Left lung (tissue), 10 donors: Measurements from ENCODE around the gene TROAP. TPM values are rescaled to one million over a fixed set of nuclear protein-coding genes. Genes with fewer than 3 reads are reported as not detected.

Experiments
- ATAC-seq: fragments of 200-7000 bp; cut with Tn5 transposase; one replicate; pipeline ENCODE4 v1.9.1; 2020; ENCODE audit warnings: moderate library complexity
- DNase-seq, 4 donors: peaks; one replicate each; pipeline ENCODE4 v3.0.0-alpha.2; 2013 to 2020
- H3K27ac ChIP-seq, 2 donors: fragments of 200-600 bp; sonication (generic) in 1 of 2; one replicate each; pipeline versions ENCODE4 v1.5.0 to v1.8.0; 2020 to 2021
- H3K27me3 ChIP-seq, 2 donors: fragments of 200-600 bp; sonication (generic) in 1 of 2; one replicate each; pipeline versions ENCODE4 v1.5.0 to v1.8.0; 2020 to 2021
- H3K36me3 ChIP-seq, 2 donors: fragments of 200-600 bp; sonication (generic) in 1 of 2; one replicate each; pipeline versions ENCODE4 v1.5.0 to v1.8.0; 2020 to 2021
- H3K4me1 ChIP-seq, 2 donors: fragments of 200-600 bp; one replicate each; pipeline ENCODE4 v1.8.0; 2021
- H3K4me3 ChIP-seq, 2 donors: fragments of 200-600 bp; sonication (generic) in 1 of 2; one replicate each; pipeline versions ENCODE4 v1.5.0 to v1.8.0; 2020 to 2021; ENCODE audit warnings: mild to moderate bottlenecking in 1 of 2
- H3K9me3 ChIP-seq, 2 donors: fragments of 200-600 bp; sonication (generic) in 1 of 2; one replicate each; pipeline versions ENCODE4 v1.5.0 to v1.8.0; 2020 to 2021
- intact Hi-C, 2 donors: fragments of 100-400 bp; cut with DNase I; formaldehyde crosslinking; loops; one replicate each; pipeline versions ENCODE4 v1.11.2 to v1.14.2; 2022
- polyA plus RNA-seq, 6 donors: library from polyadenylated mRNA; unstranded; fragments of 120-200 nt; gene quantifications; one replicate each; pipeline ENCODE4 v1.2.1, GENCODE V29; 2013; ENCODE audit not compliant: insufficient read length in 6 of 6
- total RNA-seq, 2 donors: library from RNA; stranded (reverse); fragmentation: NEBNext Ultra II Directional; extraction: Animal tissue kit (Norgen Biotek cat#: 25700); gene quantifications; one replicate each; pipeline ENCODE4 v1.2.1, GENCODE V29; 2021
- TF ChIP-seq, protein P1 (sequence below), 2 donors: fragments of 200-600 bp; sonication (generic) in 1 of 2; IDR thresholded peaks; one replicate each; pipeline versions ENCODE4 v1.5.0 to v1.8.0; 2021; ENCODE audit warnings: antibody characterized with exemption in 2 of 2
- donor health status: DM: no; HTN: yes; CAD: no.
- donor health status: DM: no; HTN: no; CAD: no.

TROAP gene
- total and polyA plus RNA-seq, 8 donors: 2.4 to 43.2 (median 28.3) TPM

DNA sequence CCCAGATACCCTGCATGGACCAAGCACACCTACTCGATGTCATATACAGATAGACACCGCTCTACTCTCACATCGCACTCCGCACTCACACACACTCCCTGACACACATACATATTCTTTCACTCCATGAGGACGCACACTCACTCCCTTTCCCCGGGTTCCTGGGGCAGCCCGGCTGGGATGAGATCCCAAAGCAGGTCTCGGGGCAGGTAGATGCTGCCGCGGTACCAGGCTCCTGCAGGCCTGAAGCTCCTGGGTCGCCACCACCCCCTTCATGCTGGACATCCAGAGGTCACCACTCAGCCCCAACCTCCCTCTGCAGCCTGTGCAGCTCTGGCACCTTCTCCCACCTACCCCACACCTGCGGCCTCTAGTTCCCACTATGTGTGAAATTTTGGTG, 11.6 kb downstream of the TROAP start:
- peaks cover 7 to 30% of the 10 kb centered on the region in 2 donors for H3K4me1 ChIP-seq
- no peak overlapping the region for H3K27ac ChIP-seq
- no peaks in the 10 kb centered on the region for H3K9me3 ChIP-seq
- H3K27me3 ChIP-seq: peaks cover 51 to 84% of the 10 kb centered on the region in 2 donors
- no peak for ATAC-seq
- DNase-seq: no peak
- no peak overlapping the region for H3K4me3 ChIP-seq
- TF ChIP-seq, protein P1, sequence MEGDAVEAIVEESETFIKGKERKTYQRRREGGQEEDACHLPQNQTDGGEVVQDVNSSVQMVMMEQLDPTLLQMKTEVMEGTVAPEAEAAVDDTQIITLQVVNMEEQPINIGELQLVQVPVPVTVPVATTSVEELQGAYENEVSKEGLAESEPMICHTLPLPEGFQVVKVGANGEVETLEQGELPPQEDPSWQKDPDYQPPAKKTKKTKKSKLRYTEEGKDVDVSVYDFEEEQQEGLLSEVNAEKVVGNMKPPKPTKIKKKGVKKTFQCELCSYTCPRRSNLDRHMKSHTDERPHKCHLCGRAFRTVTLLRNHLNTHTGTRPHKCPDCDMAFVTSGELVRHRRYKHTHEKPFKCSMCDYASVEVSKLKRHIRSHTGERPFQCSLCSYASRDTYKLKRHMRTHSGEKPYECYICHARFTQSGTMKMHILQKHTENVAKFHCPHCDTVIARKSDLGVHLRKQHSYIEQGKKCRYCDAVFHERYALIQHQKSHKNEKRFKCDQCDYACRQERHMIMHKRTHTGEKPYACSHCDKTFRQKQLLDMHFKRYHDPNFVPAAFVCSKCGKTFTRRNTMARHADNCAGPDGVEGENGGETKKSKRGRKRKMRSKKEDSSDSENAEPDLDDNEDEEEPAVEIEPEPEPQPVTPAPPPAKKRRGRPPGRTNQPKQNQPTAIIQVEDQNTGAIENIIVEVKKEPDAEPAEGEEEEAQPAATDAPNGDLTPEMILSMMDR (IDR thresholded peaks at IDR 0.05): no peak
- H3K36me3 ChIP-seq: peaks cover 0 to 13% of the 10 kb centered on the region in 2 donors
- intact Hi-C loops: no loop called here

DNA sequence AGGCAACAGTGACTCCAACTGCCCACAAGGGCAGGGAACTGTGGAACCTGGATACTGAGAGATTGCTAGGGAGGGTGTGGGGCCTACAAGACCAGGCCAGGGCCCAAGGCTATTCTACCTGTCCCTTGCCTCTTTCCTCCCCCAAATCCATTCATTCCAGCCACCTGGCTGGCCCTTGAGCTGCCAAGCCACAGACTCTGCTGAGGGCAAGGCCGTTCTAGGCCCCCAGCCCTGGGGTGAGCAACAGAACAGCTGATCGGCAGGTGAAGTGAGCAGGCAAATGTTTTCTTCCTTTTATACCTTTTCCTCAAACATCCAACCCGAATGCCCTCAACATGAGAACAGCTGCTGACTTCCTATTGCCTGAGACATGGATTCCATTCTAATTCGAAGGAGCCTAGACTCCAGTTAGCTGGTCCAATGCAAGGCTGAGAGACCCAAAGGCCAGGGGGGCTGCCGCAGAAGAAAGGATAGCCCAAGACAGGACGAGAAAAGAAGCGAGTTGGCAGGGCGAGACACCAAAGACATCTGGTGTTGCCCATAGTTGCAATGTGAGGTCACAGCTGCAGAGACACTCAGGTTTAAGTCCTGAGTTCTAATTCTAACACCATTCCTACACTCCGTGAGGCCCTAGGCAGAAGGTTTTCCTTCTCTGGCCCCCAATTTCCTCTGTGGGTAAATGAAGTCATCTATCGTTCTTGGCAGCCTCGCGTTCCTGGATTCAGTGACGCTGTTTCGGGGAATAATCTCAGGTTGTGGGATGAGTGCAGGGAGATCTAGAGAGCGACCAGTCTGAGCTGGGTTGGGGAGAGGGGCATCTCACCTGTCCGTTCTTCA, 12.3 kb downstream of the TROAP start:
- TF ChIP-seq, protein P1 (IDR thresholded peaks at IDR 0.05): no peak

DNA sequence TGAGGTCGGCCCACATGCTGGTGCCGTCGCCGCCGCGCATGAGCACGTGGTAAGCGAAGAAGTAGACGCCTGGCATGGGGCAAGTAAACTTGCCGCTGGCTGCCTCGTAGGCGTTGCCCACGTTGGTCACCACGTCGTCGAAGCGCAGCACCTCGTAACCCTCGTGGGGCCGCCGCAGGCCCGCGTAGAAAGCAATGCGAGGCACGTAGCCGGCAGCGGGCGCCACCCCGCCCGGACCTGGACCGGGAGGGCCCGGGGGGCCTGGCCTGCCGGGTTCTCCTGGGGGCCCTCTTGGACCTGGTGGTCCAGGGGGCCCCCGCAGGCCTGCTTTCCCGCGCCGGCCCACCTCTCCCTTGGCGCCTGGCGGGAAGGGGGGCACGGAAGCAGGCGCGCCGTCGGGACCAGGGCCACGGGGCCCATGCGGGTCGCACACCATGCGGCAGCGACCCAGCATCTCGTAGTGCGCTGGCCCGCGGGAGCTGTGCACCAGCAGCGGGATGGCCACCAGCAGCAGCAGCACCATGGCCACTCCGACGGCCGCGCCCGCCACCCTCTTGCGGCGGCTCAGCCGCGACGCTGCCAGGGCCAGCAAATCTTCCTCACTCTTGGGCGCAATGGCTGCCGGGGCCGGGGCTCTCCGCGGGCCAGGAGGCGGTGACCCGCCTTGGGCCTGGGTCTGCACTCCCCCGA, 13.0 kb downstream of the TROAP start:
- Histone ChIP-seq H3K9me3 (no peaks in the 10 kb centered on the region), H3K4me3 (no peak overlapping the region), H3K36me3 (peaks cover 0 to 2% of the 10 kb centered on the region in 2 donors), H3K27ac (no peak overlapping the region), H3K27me3 (peaks cover 51 to 98% of the 10 kb centered on the region in 2 donors), H3K4me1 (peaks cover 7 to 30% of the 10 kb centered on the region in 2 donors)
- intact Hi-C loops: no loop called here
- TF ChIP-seq, protein P1 (IDR thresholded peaks at IDR 0.05): no peak
- DNase-seq (no peak), ATAC-seq (no peak)

More for the DNA sequence above, 12.3 kb downstream of the TROAP start:
- Histone ChIP-seq H3K4me1 (peaks cover 7 to 30% of the 10 kb centered on the region in 2 donors), H3K9me3 (no peaks in the 10 kb centered on the region), H3K27ac (no peak overlapping the region), H3K36me3 (peaks cover 0 to 10% of the 10 kb centered on the region in 2 donors), H3K4me3 (no peak overlapping the region), H3K27me3 (peaks cover 51 to 91% of the 10 kb centered on the region in 2 donors)
- no peak for ATAC-seq
- intact Hi-C loops: no loop called here
- DNase-seq: no peak

DNA sequence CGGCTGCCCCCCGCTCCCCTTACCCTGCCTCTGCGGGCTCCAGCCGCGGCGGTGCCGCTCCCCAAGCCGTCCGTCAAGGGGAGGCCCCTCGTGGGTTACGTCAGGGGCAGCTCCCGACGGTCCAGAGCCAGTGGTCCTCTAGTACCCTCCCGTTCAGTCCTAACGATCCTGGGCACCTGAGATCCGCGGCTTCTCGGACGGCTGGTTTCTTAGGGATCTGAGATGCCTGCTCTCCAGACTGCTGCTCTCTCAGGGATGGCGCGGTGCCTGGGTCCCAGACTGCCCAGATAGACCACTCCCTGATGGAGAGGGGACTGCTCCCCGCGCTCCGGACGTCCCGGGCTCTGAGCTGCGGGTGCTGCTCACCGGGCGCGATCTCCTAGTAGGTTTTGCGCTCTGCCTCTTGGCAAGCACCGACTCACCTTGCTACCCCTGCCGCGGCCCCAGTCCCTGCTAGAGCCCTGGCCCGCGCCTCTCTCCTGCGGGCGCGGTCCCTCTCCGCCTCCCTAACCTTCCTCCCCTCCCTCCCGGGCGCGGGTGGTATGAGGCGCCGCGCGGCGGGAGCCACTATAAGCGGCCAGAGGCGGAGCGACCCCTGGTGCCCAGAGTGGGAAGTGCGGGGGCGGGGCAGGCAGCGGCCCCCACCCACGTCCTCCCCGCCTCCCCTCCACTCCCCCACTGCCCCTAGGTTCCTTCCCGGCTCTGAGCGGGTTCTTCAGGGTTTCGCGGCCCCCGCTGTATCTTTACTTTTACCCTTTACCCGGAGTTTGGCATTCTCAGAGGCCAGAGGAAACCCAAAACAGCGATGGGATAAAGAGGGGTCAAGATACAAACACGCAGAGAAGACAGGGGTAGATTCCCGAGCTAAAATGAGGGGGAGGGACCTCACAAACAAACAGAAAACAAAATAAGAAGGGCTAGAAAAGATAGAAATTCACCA, 13.9 kb downstream of the TROAP start, which contains the start of gene C1QL4:
Gene C1QL4, minus strand, starts transcription at position 544 of the 940 bp plus-strand sequence. CDS start 711 bp downstream, outside the sequence.
- H3K4me1 ChIP-seq: peaks cover 7 to 32% of the 10 kb centered on the region in 2 donors
- TF ChIP-seq, protein P1 (IDR thresholded peaks at IDR 0.05): peak; percentile 98
- H3K9me3 ChIP-seq: no peaks in the 10 kb centered on the region
- DNase-seq (peak; percentile 70 to 96 (median 82)), ATAC-seq (peak; percentile 95)
- peaks cover 53 to 98% of the 10 kb centered on the region in 2 donors for H3K27me3 ChIP-seq
- intact Hi-C loops: no loop called here
- no peaks in the 10 kb centered on the region for H3K36me3 ChIP-seq
- no peak within 1 kb of the TSS for H3K27ac ChIP-seq
- peak within 1 kb of the TSS; percentile 10 to 29 for H3K4me3 ChIP-seq
